Esophagus muscularis mucosa (tissue), 4 donors: ENCODE results near the gene RPL4. TPM values are rescaled to one million over a fixed set of nuclear protein-coding genes. Genes with fewer than 3 reads are reported as not detected.

Experiments used
- DNase-seq: peaks from one replicate; pipeline ENCODE4 v3.0.0-alpha.2; 2017; ENCODE audit errors: extremely low spot score
- H3K27ac ChIP-seq, 4 donors: fragments of 200-600 bp; sonication (generic); replicated peaks in 1 of 4; 1 replicate in 3 of 4; 2 replicates in 1 of 4; pipeline ENCODE4 v1.5.1; 2016 to 2019; ENCODE audit warnings: mild to moderate bottlenecking in 1 of 4
- H3K27me3 ChIP-seq, 4 donors: fragments of 200-600 bp; sonication (generic); one replicate each; pipeline versions ENCODE4 v1.5.1 to v1.6.0; 2016 to 2019
- H3K36me3 ChIP-seq, 4 donors: fragments of 200-600 bp; sonication (generic); one replicate each; pipeline ENCODE4 v1.5.1; 2016 to 2019
- H3K4me1 ChIP-seq, 4 donors: fragments of 200-600 bp; sonication (generic); one replicate each; pipeline ENCODE4 v1.5.1; 2016 to 2019
- H3K4me3 ChIP-seq, 4 donors: fragments of 200-600 bp; sonication (generic); 1 replicate in 2 of 4; 2 replicates in 2 of 4; pipeline ENCODE4 v1.5.1; 2016 to 2019; ENCODE audit warnings: mild to moderate bottlenecking in 4 of 4, moderate library complexity in 1 of 4
- H3K9me3 ChIP-seq, 4 donors: fragments of 200-600 bp; sonication (generic); 1 replicate in 3 of 4; 2 replicates in 1 of 4; pipeline ENCODE4 v1.5.1; 2016 to 2019
- CTCF ChIP-seq, 3 experiments: fragments of 200-600 bp in 2 of 3; fragments of 450-650 bp in 1 of 3; sonication (generic) in 2 of 3; IDR thresholded peaks; one replicate each; pipeline ENCODE4 v1.5.1; 2017 to 2019; ENCODE audit warnings: antibody characterized with exemption in 3 of 3, mild to moderate bottlenecking in 2 of 3, moderate library complexity in 1 of 3
- EP300 ChIP-seq: sonication (generic); formaldehyde crosslinking; IDR thresholded peaks from one replicate; pipeline ENCODE4 v1.6.1; 2017; ENCODE audit warnings: antibody characterized with exemption
- POLR2A ChIP-seq: fragments of 450-650 bp; IDR thresholded peaks from one replicate; pipeline ENCODE4 v1.6.1; 2017; ENCODE audit warnings: antibody characterized with exemption, moderate library complexity, mild to moderate bottlenecking, low read depth
- POLR2AphosphoS5 ChIP-seq, 2 donors: sonication (generic); formaldehyde crosslinking; IDR thresholded peaks; one replicate each; pipeline ENCODE4 v1.6.1; 2017; ENCODE audit warnings: antibody characterized with exemption in 2 of 2
- WGBS: methylation state at CpG from one replicate; pipeline ENCODE4 v1.1.5; 2018; 5-methylcytosine and 5-hydroxymethylcytosine counted together
- intact Hi-C: fragments of 100-400 bp; cut with DNase I; formaldehyde crosslinking; loops from one replicate; pipeline ENCODE4 v1.15.1; 2023
- small RNA-seq, 3 donors: library from RNA; depleted of rRNA; stranded (forward); fragments of <200 nt; gene quantifications; one replicate each; pipeline ENCODE3, GENCODE V24; 2016
- total RNA-seq, 4 donors: library from RNA; depleted of rRNA; stranded (reverse); fragments of >200 nt; gene quantifications; one replicate each; pipeline versions ENCODE4 v1.1.0 to v1.2.1, GENCODE V29; 2016

Gene RPL4
- total RNA-seq, 4 donors from 2014 or later = 2,782 to 4,577 (median 3,551) TPM

GRCh38 chr15:66452420-66452819, 52.2 kb downstream of the RPL4 start:
- DNase-seq = no peak
- WGBS = 90% methylated on average over 4 of the region's 4 CpGs
- Histone ChIP-seq H3K4me1 (peaks cover 0 to 3% (median 0%) of the 10 kb centered on the region in 4 donors), H3K27me3 (no peaks in the 10 kb centered on the region), H3K36me3 (peaks cover 0 to 22% (median 3%) of the 10 kb centered on the region in 4 donors), H3K9me3 (no peaks in the 10 kb centered on the region), H3K27ac (no peak overlapping the region), H3K4me3 (no peak overlapping the region)
- intact Hi-C loops = no loop called here
- TF ChIP-seq POLR2A = no peak
- TF ChIP-seq POLR2AphosphoS5 (IDR thresholded peaks at IDR 0.05) = no peak
- no peak for TF ChIP-seq EP300
- no peak for TF ChIP-seq CTCF (IDR thresholded peaks at IDR 0.05)

Small RNA genes within 50 kb of the gene (small RNA-seq; reads per million reads assigned to genes)
- gene MIR4512 = 0 to 0.25 (median 0) reads per million in 3 donors
- gene RF01159 = 0 reads per million in 3 donors
- gene SNORD16 = 0 reads per million in 3 donors
- gene SNORD18A = 0 reads per million in 3 donors
- gene SNORD18B = 0 reads per million in 3 donors
- 0 reads per million in 3 donors for gene SNORD18C

Other genes starting within 250 kb of the RPL4 start
- gene DIS3L, start 211.3 kb downstream of the RPL4 start, total RNA-seq = 10 to 100 TPM; 33.3 to 47.9 (median 34.8) TPM
- gene TIPIN, start 148.2 kb downstream of the RPL4 start, total RNA-seq = 1 to 10 TPM; 2.9 to 5.3 (median 3.8) TPM
- 10 to 100 TPM; 29.5 to 37.6 (median 35.9) TPM for gene MAP2K1, start 117.9 kb downstream of the RPL4 start, total RNA-seq
- gene SNAPC5, start 7.1 kb downstream of the RPL4 start, total RNA-seq = 10 to 100 TPM; 23.3 to 44.9 (median 34.7) TPM
- gene ZWILCH, start 471 bp upstream of the RPL4 start, total RNA-seq = 1 to 10 TPM; 2.1 to 3.3 (median 2.4) TPM
- gene LCTL, start 61.1 kb upstream of the RPL4 start, total RNA-seq = not detected
- gene SMAD6, start 197.4 kb upstream of the RPL4 start, total RNA-seq = 10 to 100 TPM in 3 of 4 donors, 1 to 10 TPM in 1; 9.4 to 18.9 (median 14.3) TPM